ENCODE results near the gene CDK5R2. TPM values are rescaled to one million over a fixed set of nuclear protein-coding genes. Genes with fewer than 3 reads are reported as not detected.

Gene CDK5R2
- polyA plus RNA-seq, 2 of the 4 experiments (the other 2 are of a cell fraction), result 0.63 to 0.94 TPM

DNA sequence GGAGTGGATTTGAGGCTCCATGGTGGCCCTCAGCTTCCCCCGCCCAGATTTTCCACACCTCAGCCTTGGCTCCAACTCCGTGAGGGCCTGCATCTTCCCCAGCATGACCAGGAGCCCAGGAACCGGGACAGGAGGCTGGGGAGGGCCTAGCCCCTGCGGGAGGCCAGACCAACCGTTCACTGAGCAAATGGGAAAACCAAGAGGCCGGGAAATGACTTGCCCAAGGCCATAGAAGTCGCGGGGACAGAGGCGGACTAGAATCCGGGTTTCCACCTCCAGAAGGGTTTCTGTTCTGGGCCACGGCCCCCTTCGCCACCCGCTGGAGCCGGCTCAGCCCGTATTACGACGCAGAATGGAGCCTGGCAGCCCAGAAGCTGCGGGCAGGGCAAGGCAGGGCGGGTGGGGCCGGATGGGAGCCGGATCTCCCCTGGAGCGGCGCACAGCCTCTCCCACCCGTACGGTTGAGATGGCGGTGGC is 41.7 kb downstream of the CDK5R2 start:
- POLR2A ChIA-PET, result interaction anchor here (1.6 kb wide), 1 partner anchor 387 kb away, joined by 4 read pairs; the partner anchor contains the start of gene DNPEP

DNA sequence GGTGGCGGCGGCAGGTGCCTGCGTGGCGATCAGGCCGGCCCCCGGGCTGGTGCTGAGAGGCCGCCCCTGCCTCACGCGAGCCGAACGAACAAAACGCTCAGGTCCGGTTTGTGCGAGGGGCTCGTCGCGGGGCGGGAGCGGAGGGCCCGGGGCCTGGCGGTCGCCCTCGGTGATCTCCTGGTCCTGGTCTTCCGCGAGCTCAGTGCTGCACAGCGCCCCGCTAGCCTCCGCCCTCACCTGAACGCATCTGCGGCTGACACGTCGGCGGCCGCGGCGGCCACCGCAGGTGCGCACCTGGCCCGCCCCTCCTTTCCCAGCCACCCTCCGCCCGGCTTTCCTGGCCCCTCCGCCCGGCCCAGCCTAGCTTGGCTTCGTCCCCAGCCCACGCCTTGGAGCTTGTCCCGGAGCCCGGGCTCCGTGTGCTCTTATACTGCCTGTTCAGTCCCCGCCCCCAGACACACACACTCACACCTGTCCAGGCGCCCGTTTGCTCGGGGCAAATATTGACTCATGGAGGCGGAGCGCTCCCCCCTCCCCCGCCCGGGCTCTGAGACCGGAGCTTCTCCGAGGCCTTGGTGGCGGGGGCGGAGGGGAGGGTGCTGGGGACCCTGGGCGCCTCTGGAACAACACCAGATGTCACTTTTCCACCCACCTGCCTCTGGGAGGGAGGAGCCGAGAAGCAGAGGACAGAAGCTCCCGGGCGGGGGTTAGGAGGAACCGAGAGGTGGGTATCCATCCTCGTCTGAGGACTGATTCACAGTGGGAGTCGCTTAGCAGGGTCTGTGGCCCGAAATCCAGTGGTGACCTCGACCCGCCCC is 42.3 kb downstream of the CDK5R2 start:
- no peak for DNase-seq (ENCODE audit: low read depth in 1 of 2, low spot score in 1 of 2)
- 79% methylated on average over 43 of the region's 70 CpGs for WGBS (ENCODE audit: missing lambda C conversion rate)
- H3K4me3 ChIP-seq, result peak overlapping the region; percentile 59
- peaks cover 8% of the 10 kb centered on the region for H3K4me1 ChIP-seq
- peak in 1 of 2 experiments; percentile 2; a peak in 3 of 6 replicates for ATAC-seq
- peak overlapping the region in 1 of 2 experiments; percentile 83; a peak in 4 of 6 replicates for H3K27ac ChIP-seq
- FAIRE-seq, result no peak
- H3K9me3 ChIP-seq, result no peaks in the 10 kb centered on the region
- ChIA-PET POLR2A (interaction anchor here (1.6 kb wide), 1 partner anchor 386 kb away, joined by 4 read pairs; the partner anchor contains the start of gene DNPEP), CTCF (interaction anchor here (0.5 to 7.1 kb wide), 47 partner anchors 7 to 319 kb away, joined by 3 to 59 read pairs (median 5); partner anchors contain the start of gene CFAP65)
- TF ChIP-seq ZC3H11A (IDR thresholded peaks at IDR 0.05), result no peak
- TF ChIP-seq, protein P1, sequence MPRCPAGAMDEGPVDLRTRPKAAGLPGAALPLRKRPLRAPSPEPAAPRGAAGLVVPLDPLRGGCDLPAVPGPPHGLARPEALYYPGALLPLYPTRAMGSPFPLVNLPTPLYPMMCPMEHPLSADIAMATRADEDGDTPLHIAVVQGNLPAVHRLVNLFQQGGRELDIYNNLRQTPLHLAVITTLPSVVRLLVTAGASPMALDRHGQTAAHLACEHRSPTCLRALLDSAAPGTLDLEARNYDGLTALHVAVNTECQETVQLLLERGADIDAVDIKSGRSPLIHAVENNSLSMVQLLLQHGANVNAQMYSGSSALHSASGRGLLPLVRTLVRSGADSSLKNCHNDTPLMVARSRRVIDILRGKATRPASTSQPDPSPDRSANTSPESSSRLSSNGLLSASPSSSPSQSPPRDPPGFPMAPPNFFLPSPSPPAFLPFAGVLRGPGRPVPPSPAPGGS (IDR thresholded peaks at IDR 0.05), result no peak
- TF ChIP-seq SMC3 (IDR thresholded peaks at IDR 0.05), result no peak
- no peak for TF ChIP-seq JUNB (IDR thresholded peaks at IDR 0.05)
- no peak for TF ChIP-seq HEYL (CRISPR knock-in tag; IDR thresholded peaks at IDR 0.05)
- H3K4me2 ChIP-seq, result peak overlapping the region; percentile 97

More for the DNA sequence above, 41.7 kb downstream of the CDK5R2 start:
- H3K4me2 ChIP-seq, result no peak overlapping the region
- no peaks in the 10 kb centered on the region for H3K9me3 ChIP-seq
- DNase-seq (ENCODE audit: low read depth in 1 of 2, low spot score in 1 of 2) (no peak), FAIRE-seq (no peak), ATAC-seq (no peak)
- H3K27ac ChIP-seq, result no peak overlapping the region
- peaks cover 13% of the 10 kb centered on the region for H3K4me1 ChIP-seq
- H3K4me3 ChIP-seq, result no peak overlapping the region
- 89% methylated on average over 21 of the region's 26 CpGs for WGBS (ENCODE audit: missing lambda C conversion rate)
- CTCF ChIA-PET, result interaction anchor here (0.5 to 7.1 kb wide), 15 partner anchors 10 to 211 kb away, joined by 3 to 53 read pairs (median 6); no protein-coding TSS in a partner anchor
- TF ChIP-seq FOSB (CRISPR knock-in tag; IDR thresholded peaks at IDR 0.05) (no peak), RNF2 (IDR thresholded peaks at IDR 0.05; ENCODE audit: borderline replicate concordance, low read depth) (no peak)

DNA sequence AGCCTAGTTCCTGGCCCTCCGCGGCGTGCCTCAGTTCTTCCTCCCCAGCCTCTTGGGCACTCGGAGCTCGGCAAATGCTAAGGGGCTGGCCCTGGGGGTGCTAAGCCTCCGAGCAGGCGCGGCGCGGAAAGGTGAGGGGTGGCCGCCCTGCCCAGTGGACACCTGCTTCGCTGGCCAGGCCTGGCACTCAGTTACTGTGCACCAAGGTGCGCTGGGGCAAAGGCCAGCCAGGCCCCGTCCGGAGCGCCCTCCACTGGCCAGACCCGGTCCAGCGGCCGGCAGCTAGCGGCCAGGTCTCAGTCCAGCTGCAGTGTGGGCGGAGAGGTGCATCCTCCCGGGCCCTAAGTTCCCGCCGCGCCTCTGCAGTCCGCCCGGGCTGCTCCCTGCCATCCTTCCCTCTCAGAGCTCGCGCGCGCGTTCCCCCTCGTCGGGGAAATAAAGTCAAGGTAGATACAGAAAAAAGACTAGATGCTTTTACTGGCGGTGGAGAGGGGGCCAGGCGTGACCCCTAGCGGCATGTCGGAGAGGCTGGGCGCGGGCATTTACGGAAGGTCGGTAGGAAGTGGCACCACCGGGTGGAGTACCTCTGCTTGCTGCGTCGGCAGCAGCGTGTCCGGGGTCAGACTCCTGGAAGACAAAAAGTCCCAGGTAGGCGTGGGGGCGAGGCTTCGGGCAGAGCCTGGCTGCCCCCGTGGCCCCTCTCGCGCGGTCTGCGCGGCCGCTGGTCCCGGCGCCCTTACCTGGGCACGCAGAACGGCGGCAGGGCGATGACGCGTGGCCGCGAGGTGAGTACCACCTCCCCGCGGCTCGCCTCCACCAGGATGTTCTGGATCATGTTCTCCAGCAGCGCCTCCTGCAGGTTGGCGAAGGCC is 43.2 kb downstream of the CDK5R2 start:
- POLR2A ChIA-PET, result interaction anchor here (1.6 kb wide), 1 partner anchor 385 kb away, joined by 4 read pairs; the partner anchor contains the start of gene DNPEP

More for the DNA sequence above, 43.2 kb downstream of the CDK5R2 start:
- DNase-seq (ENCODE audit: low read depth in 1 of 2, low spot score in 1 of 2) (peak; percentile 82 to 93), ATAC-seq (peak; percentile 84 to 93), FAIRE-seq (no peak)
- peak overlapping the region; percentile 97 for H3K4me2 ChIP-seq
- peak overlapping the region; percentile 64 to 83 for H3K27ac ChIP-seq
- WGBS (ENCODE audit: missing lambda C conversion rate), result 1% methylated on average over 23 of the region's 72 CpGs
- no peaks in the 10 kb centered on the region for H3K9me3 ChIP-seq
- H3K4me3 ChIP-seq, result peak overlapping the region; percentile 59
- CTCF ChIA-PET, result interaction anchor here (0.6 to 7.1 kb wide), 51 partner anchors 7 to 319 kb away, joined by 3 to 59 read pairs (median 5); partner anchors contain the start of gene CFAP65
- H3K4me1 ChIP-seq, result peaks cover 7% of the 10 kb centered on the region
- TF ChIP-seq ZSCAN20 (CRISPR knock-in tag; IDR thresholded peaks at IDR 0.05) (no peak), JUN (IDR thresholded peaks at IDR 0.05) (no peak), CEBPB (IDR thresholded peaks at IDR 0.05) (no peak), MAZ (IDR thresholded peaks at IDR 0.05; ENCODE audit: borderline replicate concordance, low read depth, low read length) (no peak), HEYL (CRISPR knock-in tag; IDR thresholded peaks at IDR 0.05) (no peak), RARB (CRISPR knock-in tag; IDR thresholded peaks at IDR 0.05) (no peak), POLR2A (IDR thresholded peaks at IDR 0.05; ENCODE audit: low read length) (peak; percentile 52), RAD21 (conservative IDR thresholded peaks at IDR 0.05 in 1 of 2, IDR thresholded peaks at IDR 0.05 in 1 of 2) (0 out of 5 replicates have a peak, but pooled peaks have one; percentile 17 to 19), SMC3 (IDR thresholded peaks at IDR 0.05) (peak; percentile 25; the same call in 2 of the 3 replicates), ZNF302 (CRISPR knock-in tag; IDR thresholded peaks at IDR 0.05) (no peak), HDAC2 (IDR thresholded peaks at IDR 0.05) (no peak), PHF8 (IDR thresholded peaks at IDR 0.05; ENCODE audit: borderline replicate concordance, low read depth) (peak; percentile 43; the same call in 1 of the 2 replicates), FOSB (CRISPR knock-in tag; IDR thresholded peaks at IDR 0.05) (no peak), CBX8 (IDR thresholded peaks at IDR 0.05) (no peak)
- TF ChIP-seq, protein P2, sequence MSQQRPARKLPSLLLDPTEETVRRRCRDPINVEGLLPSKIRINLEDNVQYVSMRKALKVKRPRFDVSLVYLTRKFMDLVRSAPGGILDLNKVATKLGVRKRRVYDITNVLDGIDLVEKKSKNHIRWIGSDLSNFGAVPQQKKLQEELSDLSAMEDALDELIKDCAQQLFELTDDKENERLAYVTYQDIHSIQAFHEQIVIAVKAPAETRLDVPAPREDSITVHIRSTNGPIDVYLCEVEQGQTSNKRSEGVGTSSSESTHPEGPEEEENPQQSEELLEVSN (IDR thresholded peaks at IDR 0.05; ENCODE audit: borderline replicate concordance, low read depth), result peak; percentile 50; the same call in 1 of the 2 replicates
- TF ChIP-seq, protein P3, sequence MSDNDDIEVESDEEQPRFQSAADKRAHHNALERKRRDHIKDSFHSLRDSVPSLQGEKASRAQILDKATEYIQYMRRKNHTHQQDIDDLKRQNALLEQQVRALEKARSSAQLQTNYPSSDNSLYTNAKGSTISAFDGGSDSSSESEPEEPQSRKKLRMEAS (IDR thresholded peaks at IDR 0.05), result peak; percentile 72; the same call in 1 of the 2 replicates
- TF ChIP-seq, protein P4, sequence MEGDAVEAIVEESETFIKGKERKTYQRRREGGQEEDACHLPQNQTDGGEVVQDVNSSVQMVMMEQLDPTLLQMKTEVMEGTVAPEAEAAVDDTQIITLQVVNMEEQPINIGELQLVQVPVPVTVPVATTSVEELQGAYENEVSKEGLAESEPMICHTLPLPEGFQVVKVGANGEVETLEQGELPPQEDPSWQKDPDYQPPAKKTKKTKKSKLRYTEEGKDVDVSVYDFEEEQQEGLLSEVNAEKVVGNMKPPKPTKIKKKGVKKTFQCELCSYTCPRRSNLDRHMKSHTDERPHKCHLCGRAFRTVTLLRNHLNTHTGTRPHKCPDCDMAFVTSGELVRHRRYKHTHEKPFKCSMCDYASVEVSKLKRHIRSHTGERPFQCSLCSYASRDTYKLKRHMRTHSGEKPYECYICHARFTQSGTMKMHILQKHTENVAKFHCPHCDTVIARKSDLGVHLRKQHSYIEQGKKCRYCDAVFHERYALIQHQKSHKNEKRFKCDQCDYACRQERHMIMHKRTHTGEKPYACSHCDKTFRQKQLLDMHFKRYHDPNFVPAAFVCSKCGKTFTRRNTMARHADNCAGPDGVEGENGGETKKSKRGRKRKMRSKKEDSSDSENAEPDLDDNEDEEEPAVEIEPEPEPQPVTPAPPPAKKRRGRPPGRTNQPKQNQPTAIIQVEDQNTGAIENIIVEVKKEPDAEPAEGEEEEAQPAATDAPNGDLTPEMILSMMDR (IDR thresholded peaks at IDR 0.05), result peak; percentile 68

Measured in A549 (cell line).